ENCODE data around the gene GADL1.

GADL1 gene

GRCh38 chr3:30752970-30753369, 141.5 kb downstream of the GADL1 start:
- DNase-seq = no peak

- DNase-seq = no peak
These were observed 142.0 kb downstream of the GADL1 start for GRCh38 chr3:30752491-30752890.

- DNase-seq = no peak
These were observed 142.7 kb downstream of the GADL1 start for GRCh38 chr3:30751610-30752299.

- DNase-seq = no peak
These were observed 143.5 kb downstream of the GADL1 start for GRCh38 chr3:30750967-30751366.

GRCh38 chr3:30749230-30749629, 145.2 kb downstream of the GADL1 start:
- DNase-seq = no peak

DNA sequence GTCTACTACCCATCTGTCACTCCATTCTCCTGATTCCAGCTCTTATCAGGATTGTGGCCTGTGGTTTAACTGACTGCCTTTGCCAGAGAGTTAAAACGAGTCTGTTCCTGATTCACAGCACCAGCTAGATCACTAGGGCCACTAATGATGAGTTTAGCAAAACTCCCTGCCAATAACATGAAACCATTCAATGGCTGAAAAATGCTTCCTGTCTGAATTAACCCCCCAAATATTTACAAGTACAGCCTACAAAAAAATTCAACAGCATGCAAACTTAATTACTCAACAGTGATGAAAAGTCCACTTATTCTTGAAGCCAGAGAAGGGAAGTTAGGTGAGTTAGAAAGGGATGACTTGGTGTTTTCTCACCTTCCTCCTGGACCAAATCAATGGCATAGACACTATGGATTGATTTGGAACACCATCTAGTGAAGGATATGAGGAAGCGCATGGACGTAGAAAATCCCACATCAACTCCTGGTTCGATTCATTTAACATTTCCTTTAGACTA, 146.6 kb downstream of the GADL1 start:
- no peak for DNase-seq

DNA sequence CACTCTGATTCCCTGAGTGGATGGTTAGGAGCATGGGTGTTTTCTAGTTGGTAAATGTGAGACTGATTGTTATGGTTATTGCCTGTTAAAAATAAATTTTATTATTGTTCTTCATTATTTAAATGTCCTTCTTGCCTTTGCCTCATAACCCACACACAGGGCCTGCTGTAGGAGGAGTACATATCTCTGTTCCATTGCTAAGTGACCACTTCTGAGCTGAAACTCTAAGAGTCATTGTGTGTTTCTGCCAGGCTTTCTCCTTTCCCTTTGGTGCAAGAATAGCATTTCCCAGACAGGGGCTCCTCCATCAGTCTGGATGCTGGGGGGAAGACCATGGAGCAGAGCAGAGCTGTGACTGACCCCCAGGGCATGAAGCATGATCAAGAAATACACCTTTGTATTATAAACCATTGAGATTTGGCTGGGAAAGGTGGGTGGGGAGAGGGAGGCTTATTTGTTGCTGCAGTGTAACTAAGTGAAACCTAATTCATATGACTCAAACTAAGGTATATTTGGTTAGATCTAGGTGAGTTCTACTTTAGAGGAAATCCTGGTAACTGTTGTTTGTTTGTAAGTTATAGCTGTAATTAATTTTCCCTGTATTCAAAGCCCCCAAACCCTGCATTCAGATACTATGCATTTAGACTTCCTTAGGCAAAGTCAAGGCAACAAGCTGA, 150.7 kb downstream of the GADL1 start:
- DNase-seq = no peak

- DNase-seq = no peak
These were observed 151.5 kb downstream of the GADL1 start for GRCh38 chr3:30742796-30743619.

GRCh38 chr3:30741889-30742288, 152.6 kb downstream of the GADL1 start:
- DNase-seq = no peak

- DNase-seq = no peak
These were observed 155.9 kb downstream of the GADL1 start for GRCh38 chr3:30738605-30739004.

DNA sequence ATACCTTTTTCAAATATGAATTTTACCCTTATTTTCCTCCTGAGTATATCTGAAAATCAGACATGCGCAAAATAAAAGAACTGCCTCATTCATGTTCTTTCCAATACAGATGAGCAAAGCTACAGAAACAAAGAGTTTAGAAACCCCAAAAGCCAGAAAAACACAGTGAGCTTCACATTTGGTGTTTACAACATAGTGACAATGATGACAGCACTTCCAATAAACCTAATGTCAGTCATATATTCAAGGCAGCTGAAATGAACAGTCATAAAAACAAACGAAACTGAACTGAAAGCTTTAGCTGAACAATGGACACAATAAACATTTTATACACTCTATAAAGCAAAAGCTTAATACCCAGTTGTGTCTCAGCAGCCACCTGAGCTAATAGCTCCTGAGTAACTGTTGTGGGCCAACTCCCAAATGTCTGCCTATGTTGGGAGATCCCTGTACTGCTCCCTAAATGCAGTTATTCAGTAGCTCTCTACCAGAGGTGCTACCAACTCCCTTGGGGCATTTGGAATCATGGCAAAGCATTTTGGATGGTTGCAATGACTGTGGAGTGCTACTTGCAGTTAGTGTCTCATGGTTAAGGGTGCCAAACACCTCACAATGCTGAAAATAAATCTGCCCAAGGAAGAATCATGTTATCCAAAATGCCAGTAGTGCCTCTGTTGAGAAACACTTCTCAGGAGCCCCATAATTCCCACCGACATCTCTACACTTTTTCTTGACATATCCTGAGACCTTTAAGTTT, 156.5 kb downstream of the GADL1 start:
- no peak for DNase-seq

DNA sequence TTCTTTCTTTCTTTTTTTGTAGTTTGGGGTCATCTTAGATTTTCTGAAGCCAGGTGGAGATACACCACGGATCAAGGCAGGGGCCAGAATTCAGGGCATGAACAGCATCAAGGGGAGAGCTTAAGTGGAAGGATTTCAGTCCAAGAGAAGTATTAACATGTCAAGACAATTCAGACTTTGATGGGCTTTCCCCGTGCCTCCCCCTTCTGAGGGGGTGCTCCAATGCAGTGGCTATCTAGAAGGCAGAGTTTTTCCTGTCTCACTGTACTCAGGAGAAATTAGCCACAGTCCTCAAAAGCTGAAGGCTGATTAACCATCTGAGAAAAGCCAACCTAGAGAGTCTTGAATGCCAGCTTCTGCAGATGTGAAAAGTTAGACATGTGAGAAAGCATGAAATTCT, 160.8 kb downstream of the GADL1 start:
- no peak for DNase-seq

DNA sequence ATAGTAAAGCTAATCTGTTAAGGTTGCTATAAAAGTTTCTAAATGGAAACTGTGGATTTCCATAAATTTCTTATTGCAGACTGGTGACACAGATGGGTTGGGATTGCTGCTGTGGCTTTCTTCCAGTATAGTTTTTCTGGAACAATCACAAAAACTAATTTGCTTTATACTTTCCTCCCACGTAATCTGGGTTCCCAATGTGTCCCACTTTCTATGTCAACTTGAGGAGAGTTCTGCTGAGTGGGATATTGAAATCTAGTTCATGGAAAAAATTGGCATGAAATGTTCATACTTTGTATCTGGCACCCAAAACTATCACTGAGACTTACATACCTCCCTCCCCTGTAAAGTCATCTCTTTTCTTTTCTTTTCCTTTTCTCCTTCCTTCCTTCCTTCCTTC, 161.3 kb downstream of the GADL1 start:
- no peak for DNase-seq

- no peak for DNase-seq
These were observed 163.5 kb downstream of the GADL1 start for GRCh38 chr3:30730967-30731366.

- no peak for DNase-seq
These were observed 164.5 kb downstream of the GADL1 start for GRCh38 chr3:30729936-30730335.

GRCh38 chr3:30729512-30729911, 164.9 kb downstream of the GADL1 start:
- DNase-seq = no peak

GRCh38 chr3:30728143-30728542, 166.3 kb downstream of the GADL1 start:
- DNase-seq = no peak

GRCh38 chr3:30724863-30725262, 169.6 kb downstream of the GADL1 start:
- no peak for DNase-seq

- no peak for DNase-seq
These were observed 171.2 kb downstream of the GADL1 start for GRCh38 chr3:30723211-30723610.

- DNase-seq = no peak
These were observed 173.2 kb downstream of the GADL1 start for GRCh38 chr3:30721314-30721634.

- no peak for DNase-seq
These were observed 173.7 kb downstream of the GADL1 start for GRCh38 chr3:30720586-30721313.

- DNase-seq = no peak
These were observed 174.9 kb downstream of the GADL1 start for GRCh38 chr3:30719536-30719935.
